A549 (cell line): ENCODE measurements around the gene CETP. TPM values are rescaled to one million over a fixed set of nuclear protein-coding genes. Genes with fewer than 3 reads are reported as not detected.
"Not testable (repeated sequence)": the region's sequence is repeated elsewhere in the genome, so short reads cannot be mapped to it uniquely, and the experiment has no call there.

ENCODE experiments used
- ATAC-seq, 2 experiments: fragments of 200-7000 bp in 1 of 2; fragments of >200 bp in 1 of 2; cut with Nextera tagmentation in 1 of 2; cut with Tn5 transposase in 1 of 2; 3 replicates each; pipeline versions ENCODE4 v1.8.0 to v1.9.1; 2018 to 2020; ENCODE audit warnings: mild to moderate bottlenecking in 1 of 2, moderate library complexity in 1 of 2
- CTCF ChIA-PET: fragments of 300-600 bp; sonication (Branson Sonifier 250); formaldehyde crosslinking; extraction: SDS; loops from one replicate; lab custom pipeline; 2021; ENCODE audit warnings: antibody characterized with exemption, inconsistent platforms; lab: Yijun Ruan, JAX
- POLR2A ChIA-PET: fragments of 350-600 bp; formaldehyde crosslinking; extraction: SDS; loops from one replicate; lab custom pipeline; 2021; ENCODE audit warnings: antibody characterized with exemption, inconsistent platforms; lab: Yijun Ruan, JAX
- DNase-seq, 2 experiments: peaks; one replicate each; pipeline versions ENCODE4 v3.0.0 to v3.0.0-alpha.2; 2011 to 2016; ENCODE audit warnings: low read depth in 1 of 2, low spot score in 1 of 2
- FAIRE-seq: peaks from 2 replicates; lab custom pipeline; 2011; peaks lifted over from hg19 to GRCh38; lab: Jason Lieb, UNC
- H3K27ac ChIP-seq, 2 experiments: fragments of >200 bp; sonication (Bioruptor Twin); formaldehyde crosslinking; 3 replicates each; pipeline ENCODE4 v1.5.1; 2016 to 2017
- H3K4me1 ChIP-seq: fragments of >200 bp; sonication (Bioruptor Twin); formaldehyde crosslinking; 3 replicates; pipeline ENCODE4 v1.6.1; 2016
- H3K4me2 ChIP-seq: fragments of >200 bp; sonication (Bioruptor Twin); formaldehyde crosslinking; 3 replicates; pipeline ENCODE4 v1.6.1; 2016
- H3K4me3 ChIP-seq: fragments of >200 bp; sonication (Bioruptor Twin); formaldehyde crosslinking; 3 replicates; pipeline ENCODE4 v1.5.1; 2016
- H3K9me3 ChIP-seq: fragments of >200 bp; sonication (Bioruptor Twin); formaldehyde crosslinking; 3 replicates; pipeline ENCODE4 v1.6.1; 2016
- CEBPB ChIP-seq, 2 experiments: fragments of >200 bp in 1 of 2; sonication (Bioruptor Twin) in 1 of 2; formaldehyde crosslinking in 1 of 2; IDR thresholded peaks; 2 replicates each; pipeline ENCODE4 v1.6.1; 2012 to 2016
- EHF ChIP-seq: fragments of 250-450 bp; sonication (Bioruptor Pico); IDR thresholded peaks from 2 replicates; pipeline ENCODE4 v1.5.0; 2020; ENCODE audit warnings: mild to moderate bottlenecking
- ESRRA ChIP-seq: fragments of 150-350 bp; IDR thresholded peaks from 2 replicates; pipeline ENCODE4 v1.6.1; 2014; ENCODE audit warnings: mild to moderate bottlenecking, low read length, borderline replicate concordance
- FOSL2 ChIP-seq, 2 experiments: fragments of 450-650 bp in 1 of 2; fragments of >200 bp in 1 of 2; sonication (Bioruptor Twin) in 1 of 2; formaldehyde crosslinking; IDR thresholded peaks; 2 replicates each; pipeline versions ENCODE4 v1.5.0 to v1.6.1; 2016 to 2020; ENCODE audit warnings: mild to moderate bottlenecking in 1 of 2, moderate library complexity in 1 of 2
- FOXS1 ChIP-seq: fragments of 250-450 bp; sonication (Bioruptor Pico); IDR thresholded peaks from 2 replicates; pipeline ENCODE4 v1.5.0; 2020; ENCODE audit warnings: mild to moderate bottlenecking, moderate library complexity
- GATA3 ChIP-seq: IDR thresholded peaks from 2 replicates; pipeline ENCODE4 v1.6.1; 2012; ENCODE audit warnings: borderline replicate concordance
- HDAC2 ChIP-seq: fragments of 200-600 bp; sonication (generic); IDR thresholded peaks from 2 replicates; pipeline ENCODE4 v1.6.1; 2016
- HEYL ChIP-seq: fragments of 250-450 bp; sonication (Bioruptor Pico); IDR thresholded peaks from 2 replicates; pipeline ENCODE4 v1.8.0; 2021; ENCODE audit warnings: mild to moderate bottlenecking, moderate library complexity
- HOXB13 ChIP-seq: fragments of 250-450 bp; sonication (Bioruptor Pico); IDR thresholded peaks from 2 replicates; pipeline ENCODE4 v1.5.0; 2020; ENCODE audit warnings: low read depth, mild to moderate bottlenecking, moderate library complexity
- HOXB5 ChIP-seq: fragments of 250-450 bp; sonication (Bioruptor Pico); IDR thresholded peaks from 2 replicates; pipeline ENCODE4 v1.5.0; 2020; ENCODE audit warnings: mild to moderate bottlenecking, moderate library complexity
- JUN ChIP-seq, 2 experiments: fragments of >200 bp; sonication (Bioruptor Twin); formaldehyde crosslinking; IDR thresholded peaks; 2 replicates in 1 of 2; 3 replicates in 1 of 2; pipeline ENCODE4 v1.6.1; 2016 to 2017
- KDM5A ChIP-seq: fragments of 200-600 bp; sonication (generic); IDR thresholded peaks from 2 replicates; pipeline ENCODE4 v1.6.1; 2016; ENCODE audit warnings: antibody characterized with exemption, mild to moderate bottlenecking
- MAZ ChIP-seq: fragments of 150-350 bp; IDR thresholded peaks from 2 replicates; pipeline ENCODE4 v1.6.1; 2014; ENCODE audit warnings: antibody characterized with exemption, low read depth, low read length, borderline replicate concordance
- NFE2L2 ChIP-seq: fragments of 150-350 bp; conservative IDR thresholded peaks from 2 replicates; pipeline ENCODE4 v1.6.1; 2014; ENCODE audit warnings: low read length
- POLR2AphosphoS2 ChIP-seq: conservative IDR thresholded peaks from 2 replicates; pipeline ENCODE4 v1.6.1; 2012; ENCODE audit warnings: low read length, improper control_type of control experiment, inconsistent platforms
- RARB ChIP-seq: fragments of 250-450 bp; sonication (Bioruptor Pico); IDR thresholded peaks from 2 replicates; pipeline ENCODE4 v1.8.0; 2021; ENCODE audit warnings: mild to moderate bottlenecking, moderate library complexity
- RCOR1 ChIP-seq: fragments of 150-350 bp; IDR thresholded peaks from 2 replicates; pipeline ENCODE4 v1.6.1; 2014; ENCODE audit warnings: antibody characterized with exemption, low read length, low read depth
- RNF2 ChIP-seq: fragments of 200-600 bp; sonication (generic); IDR thresholded peaks from 2 replicates; pipeline ENCODE4 v1.6.1; 2016; ENCODE audit warnings: low read depth, mild to moderate bottlenecking, antibody characterized with exemption, moderate library complexity, borderline replicate concordance
- TFCP2L1 ChIP-seq: fragments of 250-450 bp; sonication (Bioruptor Pico); IDR thresholded peaks from 2 replicates; pipeline ENCODE4 v1.5.0; 2021; ENCODE audit warnings: mild to moderate bottlenecking
- TP53 ChIP-seq: fragments of 250-450 bp; sonication (Bioruptor Pico); IDR thresholded peaks from 2 replicates; pipeline ENCODE4 v1.5.0; 2021; ENCODE audit warnings: mild to moderate bottlenecking, moderate library complexity
- ZSCAN20 ChIP-seq: fragments of 250-450 bp; sonication (Bioruptor Pico); IDR thresholded peaks from 2 replicates; pipeline ENCODE4 v1.8.0; 2022; ENCODE audit warnings: mild to moderate bottlenecking, moderate library complexity
- WGBS: methylation state at CpG from one replicate; pipeline ENCODE4 v1.1.6; 2017; ENCODE audit errors: missing lambda C conversion rate; 5-methylcytosine and 5-hydroxymethylcytosine counted together
- polyA plus RNA-seq, 4 experiments: library from polyadenylated mRNA; depleted of rRNA in 3 of 4; stranded (reverse); fragments of >200 nt; fragmentation: RNase III in 1 of 4; extraction: RNeasy Plus Mini Kit Qiagen cat#74134 plus additional on column Dnase treatment in 1 of 4; gene quantifications; 2 replicates in 3 of 4; 3 replicates in 1 of 4; pipeline ENCODE4 v1.2.3, GENCODE V29; 2011 to 2017
- TF ChIP-seq, protein P1 (sequence below): fragments of 450-650 bp; IDR thresholded peaks from 2 replicates; pipeline ENCODE4 v1.6.1; 2014; ENCODE audit warnings: antibody characterized with exemption
- TF ChIP-seq, protein P2 (sequence below): IDR thresholded peaks from 2 replicates; pipeline ENCODE4 v1.6.1; 2012
- TF ChIP-seq, protein P3 (sequence below): fragments of >200 bp; sonication (Bioruptor Twin); formaldehyde crosslinking; IDR thresholded peaks from 2 replicates; pipeline ENCODE4 v1.6.1; 2016

Gene CETP
- polyA plus RNA-seq, 2 of the 4 experiments (the other 2 are of a cell fraction) = not detected

DNA sequence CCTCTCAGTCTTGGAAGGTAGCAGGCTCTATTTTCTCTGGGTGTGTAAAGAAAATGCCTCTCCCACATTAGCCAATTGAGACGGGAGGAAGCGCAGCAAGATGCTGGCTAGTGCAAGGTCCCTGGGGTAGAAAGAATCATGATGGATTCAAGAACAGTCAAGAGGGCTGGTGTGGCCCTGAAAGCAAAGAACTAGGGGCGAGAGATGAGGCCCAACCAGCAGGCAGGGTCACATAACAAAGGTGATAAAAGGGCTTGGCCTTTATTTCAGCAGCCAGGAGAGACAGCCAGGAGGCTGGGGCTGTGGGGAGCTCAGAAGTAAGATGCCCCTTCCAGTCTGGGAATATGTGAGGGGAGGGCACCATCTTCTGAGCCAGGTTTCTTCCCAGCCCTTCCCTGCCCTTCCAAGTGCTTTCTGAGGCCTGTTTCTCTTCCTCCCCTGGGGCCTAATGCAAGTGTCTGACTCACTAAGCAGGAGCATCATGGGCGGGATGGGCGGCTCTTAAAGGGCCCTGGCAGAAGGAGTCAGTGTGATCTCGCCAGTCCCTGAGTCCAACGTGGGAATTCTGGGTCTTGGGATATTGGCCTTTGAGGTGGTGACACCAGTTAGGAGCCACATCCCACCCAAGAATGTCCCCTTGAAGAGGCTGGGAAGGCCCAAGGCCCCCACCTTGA lies 23.7 kb downstream of the CETP start:
- peak; percentile 75 to 89 for DNase-seq
- Histone ChIP-seq H3K4me2 (peak overlapping the region; percentile 53), H3K9me3 (no peaks in the 10 kb centered on the region), H3K27ac (peak overlapping the region; percentile 70 to 87), H3K4me1 (peaks cover 33% of the 10 kb centered on the region), H3K4me3 (no peak overlapping the region)
- ChIA-PET POLR2A (interaction anchor here (1.2 kb wide), 1 partner anchor 54 kb away, joined by 3 read pairs; the partner anchor contains the start of gene HERPUD1), CTCF (interaction anchor here (0.9 to 4.8 kb wide), 6 partner anchors 9 to 99 kb away, joined by 3 to 23 read pairs (median 4); no protein-coding TSS in a partner anchor)
- ATAC-seq = peak; percentile 75 to 82
- TF ChIP-seq FOSL2 (IDR thresholded peaks at IDR 0.05) (no peak), FOSL2 (CRISPR knock-in tag; IDR thresholded peaks at IDR 0.05) (peak; percentile 68), FOXS1 (CRISPR knock-in tag) (no peak)
- TF ChIP-seq, protein P1, sequence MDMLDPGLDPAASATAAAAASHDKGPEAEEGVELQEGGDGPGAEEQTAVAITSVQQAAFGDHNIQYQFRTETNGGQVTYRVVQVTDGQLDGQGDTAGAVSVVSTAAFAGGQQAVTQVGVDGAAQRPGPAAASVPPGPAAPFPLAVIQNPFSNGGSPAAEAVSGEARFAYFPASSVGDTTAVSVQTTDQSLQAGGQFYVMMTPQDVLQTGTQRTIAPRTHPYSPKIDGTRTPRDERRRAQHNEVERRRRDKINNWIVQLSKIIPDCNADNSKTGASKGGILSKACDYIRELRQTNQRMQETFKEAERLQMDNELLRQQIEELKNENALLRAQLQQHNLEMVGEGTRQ = no peak
- TF ChIP-seq, protein P2, sequence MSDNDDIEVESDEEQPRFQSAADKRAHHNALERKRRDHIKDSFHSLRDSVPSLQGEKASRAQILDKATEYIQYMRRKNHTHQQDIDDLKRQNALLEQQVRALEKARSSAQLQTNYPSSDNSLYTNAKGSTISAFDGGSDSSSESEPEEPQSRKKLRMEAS = peak; percentile 35; the same call in 1 of the 2 replicates
- 54% methylated on average over 5 of the region's 7 CpGs for WGBS
- FAIRE-seq = no peak

DNA sequence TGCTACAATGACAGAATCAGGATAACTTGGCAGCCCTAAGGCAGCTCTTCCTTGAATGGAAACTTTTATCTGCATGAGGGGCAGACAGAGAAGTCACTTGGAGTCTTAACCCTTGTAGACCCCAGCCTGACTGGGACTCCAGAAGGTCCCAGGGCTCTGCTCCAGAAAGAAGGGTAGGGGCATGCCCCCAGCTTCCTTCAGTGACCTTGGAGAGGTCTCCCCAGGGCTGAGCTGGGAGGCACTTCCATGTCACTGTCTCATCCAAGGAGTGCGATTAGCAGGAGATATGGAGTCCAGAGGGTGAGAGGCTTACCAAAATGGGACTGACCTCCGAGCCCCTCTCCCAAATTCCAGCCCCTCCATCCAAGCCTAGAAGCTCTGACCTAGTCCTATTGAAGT lies 24.2 kb downstream of the CETP start:
- H3K4me3 ChIP-seq = no peak overlapping the region
- H3K27ac ChIP-seq = peak overlapping the region; percentile 70 to 87
- POLR2A ChIA-PET = no interaction called here
- FAIRE-seq (no peak), ATAC-seq (peak in 1 of 2 experiments; percentile 4; a peak in 3 of 6 replicates)
- H3K4me1 ChIP-seq = peaks cover 33% of the 10 kb centered on the region
- TF ChIP-seq NFE2L2 (no peak), EHF (no peak), GATA3 (no peak), MAZ (no peak), HOXB13 (CRISPR knock-in tag) (no peak), RNF2 (no peak), KDM5A (no peak), ESRRA (no peak), JUN (IDR thresholded peaks at IDR 0.05) (no peak), POLR2AphosphoS2 (no peak)
- TF ChIP-seq, all 56 proteins: peak for 0
- H3K4me2 ChIP-seq = peak overlapping the region; percentile 53
- CTCF ChIA-PET = interaction anchor here (0.9 to 4.8 kb wide), 5 partner anchors 10 to 81 kb away, joined by 3 to 23 read pairs (median 3); no protein-coding TSS in a partner anchor
- no peaks in the 10 kb centered on the region for H3K9me3 ChIP-seq
- WGBS = 67% methylated on average over 2 of the region's 2 CpGs
- DNase-seq = no peak

DNA sequence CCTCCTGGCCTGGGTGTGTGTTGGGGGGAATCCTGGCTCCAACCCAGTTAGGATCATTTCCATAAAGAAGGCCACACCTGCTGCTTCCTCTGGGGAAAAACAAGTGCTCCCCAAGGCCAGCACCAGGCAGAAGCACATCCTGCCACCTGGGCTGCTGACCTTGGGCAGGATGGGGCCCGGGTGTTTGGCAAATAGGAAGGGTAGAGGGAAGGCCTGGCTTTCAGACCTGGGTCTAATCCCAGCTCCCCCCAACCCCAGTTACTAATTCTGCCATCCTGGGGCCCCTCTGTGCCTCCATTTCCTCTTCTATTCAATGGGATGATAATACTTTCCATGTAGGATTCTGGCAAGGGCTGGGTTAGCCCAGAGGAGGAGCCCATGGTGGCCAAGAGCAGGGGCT lies 24.6 kb downstream of the CETP start:
- 67% methylated on average over 1 of the region's 1 CpG for WGBS
- ATAC-seq = no peak
- H3K4me2 ChIP-seq = no peak overlapping the region
- ChIA-PET POLR2A (interaction anchor here (1.0 kb wide), 1 partner anchor 53 kb away, joined by 3 read pairs; no protein-coding TSS in a partner anchor), CTCF (interaction anchor here (0.9 to 4.8 kb wide), 4 partner anchors 10 to 80 kb away, joined by 3 to 23 read pairs (median 4); no protein-coding TSS in a partner anchor)
- no peaks in the 10 kb centered on the region for H3K9me3 ChIP-seq
- FAIRE-seq = no peak
- DNase-seq = no peak
- peaks cover 33% of the 10 kb centered on the region for H3K4me1 ChIP-seq
- no peak overlapping the region for H3K4me3 ChIP-seq
- TF ChIP-seq TFCP2L1 (CRISPR knock-in tag) = no peak
- no peak for TF ChIP-seq JUN (IDR thresholded peaks at IDR 0.05)
- TF ChIP-seq, protein P1 = no peak
- no peak for TF ChIP-seq RARB (CRISPR knock-in tag)
- no peak for TF ChIP-seq ZSCAN20 (CRISPR knock-in tag)
- no peak for TF ChIP-seq HEYL
- TF ChIP-seq HDAC2 = no peak
- no peak for TF ChIP-seq RCOR1
- TF ChIP-seq HOXB5 = no peak
- TF ChIP-seq TP53 (CRISPR knock-in tag) = no peak
- TF ChIP-seq, protein P3, sequence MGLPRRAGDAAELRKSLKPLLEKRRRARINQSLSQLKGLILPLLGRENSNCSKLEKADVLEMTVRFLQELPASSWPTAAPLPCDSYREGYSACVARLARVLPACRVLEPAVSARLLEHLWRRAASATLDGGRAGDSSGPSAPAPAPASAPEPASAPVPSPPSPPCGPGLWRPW = no peak
- no peak for TF ChIP-seq FOXS1 (CRISPR knock-in tag)
- TF ChIP-seq CEBPB (IDR thresholded peaks at IDR 0.05) = no peak
- peak overlapping the region in 1 of 2 experiments; percentile 87; a peak in 5 of 6 replicates for H3K27ac ChIP-seq

DNA sequence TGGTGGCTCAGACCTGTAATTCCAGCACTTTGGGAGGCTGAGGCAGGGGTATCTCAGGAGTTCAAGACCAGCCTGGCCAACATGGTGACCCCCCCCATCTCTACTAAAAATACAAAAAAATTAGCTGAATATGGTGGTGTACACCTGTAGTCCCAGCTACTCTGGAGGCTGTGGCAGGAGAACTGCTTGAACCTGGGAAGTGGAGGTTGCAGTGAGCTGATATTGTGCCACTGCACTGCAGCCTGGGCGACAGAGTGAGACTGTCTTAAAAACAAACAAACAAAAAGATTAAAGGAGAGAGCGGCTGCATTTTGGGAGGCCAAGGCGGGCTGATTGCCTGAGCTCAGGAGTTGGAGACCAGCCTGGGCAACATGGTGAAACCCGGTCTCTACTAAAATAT lies 25.2 kb downstream of the CETP start:
- WGBS = 90% methylated on average over 4 of the region's 4 CpGs
- CTCF ChIA-PET = interaction anchor here (1.1 to 4.8 kb wide), 3 partner anchors 11 to 22 kb away, joined by 3 to 23 read pairs (median 5); no protein-coding TSS in a partner anchor
- not testable (repeated sequence) for DNase-seq, H3K4me2 ChIP-seq, H3K27ac ChIP-seq, FAIRE-seq, H3K4me3 ChIP-seq, ATAC-seq, H3K9me3 ChIP-seq
- POLR2A ChIA-PET = interaction anchor here (1.0 kb wide), 1 partner anchor 54 kb away, joined by 3 read pairs; no protein-coding TSS in a partner anchor
- H3K4me1 ChIP-seq = peaks cover 33% of the 10 kb centered on the region
